Lower leg skin (tissue), 4 donors: ENCODE measurements around the gene LRP5. TPM values are rescaled to one million over a fixed set of nuclear protein-coding genes. Genes with fewer than 3 reads are reported as not detected.

Source experiments
- DNase-seq, 2 donors: peaks; one replicate each; pipeline ENCODE4 v3.0.0-alpha.2; 2019; ENCODE audit warnings: low spot score in 2 of 2
- H3K4me3 ChIP-seq: fragments of 200-600 bp; sonication (generic); 2 replicates; pipeline ENCODE4 v1.5.1; 2017; ENCODE audit warnings: mild to moderate bottlenecking, low read depth; ENCODE audit not compliant: poor library complexity, severe bottlenecking
- CTCF ChIP-seq, 3 donors: fragments of 450-650 bp; IDR thresholded peaks; one replicate each; pipeline ENCODE4 v1.5.1; 2016; ENCODE audit warnings: antibody characterized with exemption in 3 of 3, mild to moderate bottlenecking in 3 of 3, moderate library complexity in 2 of 3
- POLR2A ChIP-seq, 2 donors: fragments of 450-650 bp; IDR thresholded peaks; one replicate each; pipeline ENCODE4 v1.6.1; 2016 to 2017; ENCODE audit warnings: antibody characterized with exemption in 2 of 2, mild to moderate bottlenecking in 1 of 2, moderate library complexity in 1 of 2
- WGBS, 2 donors: methylation state at CpG; one replicate each; pipeline ENCODE4 v1.1.5; 2018; 5-methylcytosine and 5-hydroxymethylcytosine counted together
- intact Hi-C: fragments of 100-400 bp; cut with DNase I; formaldehyde crosslinking; loops from one replicate; pipeline ENCODE4 v1.15.0; 2023; ENCODE audit warnings: low total_unique reads
- total RNA-seq, 4 donors: library from RNA; depleted of rRNA; stranded (reverse); fragments of >200 nt; gene quantifications; one replicate each; pipeline ENCODE4 v1.1.0, GENCODE V29; 2016

LRP5 gene
- total RNA-seq, 4 donors from 2014 or later = 25.0 to 53.5 (median 29.3) TPM

- DNase-seq = no peak
- no peak for TF ChIP-seq CTCF (IDR thresholded peaks at IDR 0.05)
- intact Hi-C loops = loop anchor here (2.0 kb wide), 1 partner anchor 126 kb away; no protein-coding TSS in a partner anchor
- no peak overlapping the region for H3K4me3 ChIP-seq
- 91 to 92% methylated on average over 10 to 13 of the region's 13 CpGs for WGBS, 2 donors
These were observed 72.2 kb downstream of the LRP5 start for GRCh38 chr11:68384530-68385081.

GRCh38 chr11:68385128-68385527, 72.7 kb downstream of the LRP5 start:
- intact Hi-C loops = loop anchor here (2.0 kb wide), 1 partner anchor 126 kb away; no protein-coding TSS in a partner anchor

GRCh38 chr11:68386331-68386978, 74.1 kb downstream of the LRP5 start:
- TF ChIP-seq POLR2A (IDR thresholded peaks at IDR 0.05) = no peak
- no peak for TF ChIP-seq CTCF (IDR thresholded peaks at IDR 0.05)
- intact Hi-C loops = no loop called here
- no peak for DNase-seq
- no peak overlapping the region for H3K4me3 ChIP-seq
- 96 to 98% methylated on average over 49 to 51 of the region's 52 CpGs for WGBS, 2 donors

More at GRCh38 chr11:68385128-68385527, 72.7 kb downstream of the LRP5 start:
- TF ChIP-seq POLR2A (IDR thresholded peaks at IDR 0.05) = no peak
- no peak for TF ChIP-seq CTCF (IDR thresholded peaks at IDR 0.05)
- no peak for DNase-seq
- WGBS, 2 donors = 92 to 95% methylated on average over 8 of the region's 8 CpGs
- no peak overlapping the region for H3K4me3 ChIP-seq

GRCh38 chr11:68387840-68388239, 75.4 kb downstream of the LRP5 start:
- intact Hi-C loops = no loop called here
- DNase-seq = no peak
- no peak overlapping the region for H3K4me3 ChIP-seq
- TF ChIP-seq POLR2A (IDR thresholded peaks at IDR 0.05) = no peak
- no peak for TF ChIP-seq CTCF (IDR thresholded peaks at IDR 0.05)
- WGBS, 2 donors = 86 to 90% methylated on average over 13 of the region's 13 CpGs

GRCh38 chr11:68388595-68389198, 76.3 kb downstream of the LRP5 start:
- H3K4me3 ChIP-seq = no peak overlapping the region
- TF ChIP-seq POLR2A (IDR thresholded peaks at IDR 0.05) = no peak
- TF ChIP-seq CTCF (IDR thresholded peaks at IDR 0.05) = no peak
- 94 to 96% methylated on average over 11 of the region's 11 CpGs for WGBS, 2 donors
- intact Hi-C loops = no loop called here
- no peak for DNase-seq
